T-helper 2 cell (primary cell): Measurements from ENCODE around the gene TIE1.

ENCODE experiments used
- DNase-seq, 5 experiments: peaks; one replicate each; pipeline versions ENCODE4 v3.0.0 to v3.0.0-alpha.2; 2012 to 2022

The TIE1 gene

GRCh38 chr1:43274125-43274803 lies 26.5 kb upstream of the TIE1 start:
- DNase-seq, result peak in 1 of 5 experiments; percentile 81

GRCh38 chr1:43274804-43275180 lies 26.0 kb upstream of the TIE1 start:
- no peak for DNase-seq

GRCh38 chr1:43275826-43276620 lies 24.8 kb upstream of the TIE1 start:
- no peak for DNase-seq

GRCh38 chr1:43276673-43277072 lies 24.1 kb upstream of the TIE1 start:
- DNase-seq, result no peak

- no peak for DNase-seq
Observed at GRCh38 chr1:43277116-43277876, 23.5 kb upstream of the TIE1 start.

GRCh38 chr1:43279161-43279560 lies 21.6 kb upstream of the TIE1 start:
- DNase-seq, result no peak

GRCh38 chr1:43279666-43280065 lies 21.1 kb upstream of the TIE1 start:
- no peak for DNase-seq

- DNase-seq, result no peak
Observed at GRCh38 chr1:43280692-43281091, 20.1 kb upstream of the TIE1 start.

- DNase-seq, result no peak
Observed at GRCh38 chr1:43282220-43283195, 18.3 kb upstream of the TIE1 start.

GRCh38 chr1:43284065-43284464 lies 16.7 kb upstream of the TIE1 start:
- no peak for DNase-seq

GRCh38 chr1:43284546-43285110 lies 16.2 kb upstream of the TIE1 start:
- DNase-seq, result no peak

- no peak for DNase-seq
Observed at GRCh38 chr1:43285269-43285990, 15.4 kb upstream of the TIE1 start, which contains the start of gene C1orf210. TSS of gene C1orf210 (minus strand) at chr1:43285581. CDS start at chr1:43283270, 2,311 bp downstream.

- no peak for DNase-seq
Observed at GRCh38 chr1:43286115-43286514, 14.7 kb upstream of the TIE1 start.

- no peak for DNase-seq
Observed at GRCh38 chr1:43286533-43286932, 14.2 kb upstream of the TIE1 start.

GRCh38 chr1:43288058-43288784 lies 12.6 kb upstream of the TIE1 start:
- DNase-seq, result no peak

GRCh38 chr1:43288785-43289706 lies 11.7 kb upstream of the TIE1 start:
- DNase-seq, result no peak

GRCh38 chr1:43292216-43292615 lies 8.6 kb upstream of the TIE1 start:
- DNase-seq, result no peak

- no peak for DNase-seq
Observed at GRCh38 chr1:43292679-43293078, 8.1 kb upstream of the TIE1 start.

GRCh38 chr1:43293176-43293575 lies 7.6 kb upstream of the TIE1 start:
- no peak for DNase-seq
